HepG2 (cell line): ENCODE measurements around the gene ADI1. TPM values are rescaled to one million over a fixed set of nuclear protein-coding genes. Genes with fewer than 3 reads are reported as not detected.
A peak's percentile ranks its signal among the peaks of the same experiment; 100 is the strongest.

Source experiments
- ARNT ChIP-seq: fragments of 450-650 bp; IDR thresholded peaks from 2 replicates; pipeline ENCODE4 v1.6.1; 2017
- DNMT3B ChIP-seq: conservative IDR thresholded peaks from 2 replicates; pipeline ENCODE4 v1.6.1; 2016; ENCODE audit warnings: missing biosample characterization, control low read depth
- GABPA ChIP-seq, 2 experiments: IDR thresholded peaks; 2 replicates each; pipeline ENCODE4 v1.6.1; 2011 to 2016; ENCODE audit warnings: low read depth in 2 of 2, low read length in 1 of 2, missing biosample characterization in 1 of 2, missing genetic modification characterization in 1 of 2
- HOXA3 ChIP-seq: sonication (generic); formaldehyde crosslinking; IDR thresholded peaks from 2 replicates; pipeline ENCODE4 v1.5.0; 2020; ENCODE audit warnings: missing genetic modification reagents
- KLF11 ChIP-seq: IDR thresholded peaks from 2 replicates; pipeline ENCODE4 v1.6.1; 2016; ENCODE audit warnings: missing compliant biosample characterization
- MIER2 ChIP-seq: IDR thresholded peaks from 2 replicates; pipeline ENCODE4 v1.6.1; 2016; ENCODE audit warnings: missing biosample characterization, missing genetic modification reagents
- MYNN ChIP-seq: sonication (generic); formaldehyde crosslinking; IDR thresholded peaks from 2 replicates; pipeline ENCODE4 v1.4.0; 2020; ENCODE audit warnings: mild to moderate bottlenecking, low read depth, missing genetic modification reagents
- PHF5A ChIP-seq: IDR thresholded peaks from one replicate; pipeline ENCODE4 v1.6.1; 2018; ENCODE audit warnings: low read depth, missing genetic modification reagents; ENCODE audit not compliant: unreplicated experiment
- PRMT3 ChIP-seq: sonication (generic); formaldehyde crosslinking; IDR thresholded peaks from 2 replicates; pipeline ENCODE4 v1.8.1; 2022; ENCODE audit warnings: low read depth, mild to moderate bottlenecking, moderate library complexity, missing genetic modification reagents, borderline replicate concordance
- RFXANK ChIP-seq: IDR thresholded peaks from 2 replicates; pipeline ENCODE4 v1.6.1; 2016
- RFXAP ChIP-seq: sonication (generic); formaldehyde crosslinking; IDR thresholded peaks from 2 replicates; pipeline ENCODE4 v1.4.0; 2020; ENCODE audit warnings: missing genetic modification reagents, borderline replicate concordance
- TBP ChIP-seq: sonication (generic); formaldehyde crosslinking; IDR thresholded peaks from 2 replicates; pipeline ENCODE4 v1.5.0; 2020; ENCODE audit warnings: missing genetic modification reagents
- TBX2 ChIP-seq: sonication (generic); formaldehyde crosslinking; IDR thresholded peaks from 2 replicates; pipeline ENCODE4 v1.5.0; 2020; ENCODE audit warnings: missing genetic modification reagents, mild to moderate bottlenecking, borderline replicate concordance
- THAP8 ChIP-seq: sonication (generic); formaldehyde crosslinking; IDR thresholded peaks from 2 replicates; pipeline ENCODE4 v1.5.1; 2020; ENCODE audit warnings: missing genetic modification reagents, mild to moderate bottlenecking, borderline replicate concordance
- TIGD3 ChIP-seq: sonication (generic); formaldehyde crosslinking; IDR thresholded peaks from 2 replicates; pipeline ENCODE4 v1.5.1; 2020; ENCODE audit warnings: mild to moderate bottlenecking, missing genetic modification reagents, borderline replicate concordance
- U2AF2 ChIP-seq: fragments of 200-400 bp; formaldehyde crosslinking; IDR thresholded peaks from 2 replicates; pipeline ENCODE4 v1.6.1; 2017; ENCODE audit warnings: low read depth, mild to moderate bottlenecking, low read length
- ZC3H4 ChIP-seq: sonication (generic); formaldehyde crosslinking; IDR thresholded peaks from 2 replicates; pipeline ENCODE4 v1.4.0; 2020; ENCODE audit warnings: missing genetic modification reagents, borderline replicate concordance
- ZKSCAN1 ChIP-seq: fragments of 150-350 bp; IDR thresholded peaks from 2 replicates; pipeline ENCODE4 v1.6.1; 2014; ENCODE audit warnings: low read length
- ZMYM4 ChIP-seq: sonication (generic); formaldehyde crosslinking; IDR thresholded peaks from 2 replicates; pipeline ENCODE4 v1.8.1; 2023; ENCODE audit warnings: mild to moderate bottlenecking, missing genetic modification reagents
- ZNF138 ChIP-seq: sonication (generic); formaldehyde crosslinking; IDR thresholded peaks from 2 replicates; pipeline ENCODE4 v1.5.0; 2020; ENCODE audit warnings: mild to moderate bottlenecking, low read depth, missing genetic modification reagents
- ZNF33A ChIP-seq: sonication (generic); formaldehyde crosslinking; IDR thresholded peaks from 2 replicates; pipeline ENCODE4 v1.5.1; 2020; ENCODE audit warnings: missing genetic modification reagents, mild to moderate bottlenecking, moderate library complexity, borderline replicate concordance
- ZNF569 ChIP-seq: sonication (generic); formaldehyde crosslinking; IDR thresholded peaks from 2 replicates; pipeline ENCODE4 v1.5.0; 2020; ENCODE audit warnings: mild to moderate bottlenecking, missing genetic modification reagents, moderate library complexity, borderline replicate concordance
- ZNF710 ChIP-seq: sonication (generic); formaldehyde crosslinking; IDR thresholded peaks from 2 replicates; pipeline ENCODE4 v1.5.0; 2020; ENCODE audit warnings: mild to moderate bottlenecking, missing genetic modification reagents, borderline replicate concordance
- ZSCAN21 ChIP-seq: sonication (generic); formaldehyde crosslinking; IDR thresholded peaks from 2 replicates; pipeline ENCODE4 v1.8.0; 2022; ENCODE audit warnings: mild to moderate bottlenecking, missing genetic modification reagents, moderate library complexity, borderline replicate concordance
- polyA plus RNA-seq, 8 experiments: library from polyadenylated mRNA; depleted of rRNA in 3 of 8; stranded (reverse) in 7 of 8; unstranded in 1 of 8; fragments of >200 nt; fragmentation: Illumina TruSeq in 4 of 8; extraction: Trizol in 4 of 8; gene quantifications; 2 replicates each; pipeline versions ENCODE4 v1.2.1 to v1.2.3, GENCODE V29; 2011 to 2016; ENCODE audit warnings: low read depth in 4 of 8, missing spikeins in 1 of 8, mixed read lengths in 1 of 8; ENCODE audit not compliant: insufficient read depth in 1 of 8
- total RNA-seq, 5 experiments: library from RNA; depleted of rRNA; stranded (reverse); fragments of >200 nt; fragmentation: Illumina TruSeq; extraction: Trizol; gene quantifications; 2 replicates each; pipeline ENCODE4 v1.2.3, GENCODE V29; 2016; ENCODE audit warnings: low read depth in 1 of 5

ADI1 gene
- total and polyA plus RNA-seq, 2 of the 13 experiments (the other 11 are each of a cell fraction or from before 2014, with no cell fraction given): 28.7 to 123 TPM

- TF ChIP-seq PRMT3 (no peak), ZMYM4 (no peak), ZNF138 (CRISPR knock-in tag) (no peak), ZNF710 (CRISPR knock-in tag) (no peak), ZSCAN21 (CRISPR knock-in tag) (no peak), THAP8 (CRISPR knock-in tag) (no peak), TIGD3 (CRISPR knock-in tag) (0 out of 2 replicates have a peak, but pooled peaks have one; percentile 39), RFXANK (no peak; the same call in 1 of the 2 replicates), DNMT3B (CRISPR knock-in tag) (no peak), ZNF569 (CRISPR knock-in tag) (no peak), ZKSCAN1 (no peak), U2AF2 (no peak), GABPA (IDR thresholded peaks at IDR 0.05; ENCODE audit: low read depth, low read length) (no peak), GABPA (CRISPR knock-in tag; IDR thresholded peaks at IDR 0.05; ENCODE audit: low read depth) (0 out of 2 replicates have a peak, but pooled peaks have one; percentile 7), RFXAP (CRISPR knock-in tag) (no peak), KLF11 (0 out of 2 replicates have a peak, but pooled peaks have one; percentile 11), MYNN (no peak), ZC3H4 (CRISPR knock-in tag) (peak; percentile 75; the same call in 1 of the 2 replicates), TBP (CRISPR knock-in tag) (no peak), PHF5A (CRISPR knock-in tag) (no peak), ARNT (no peak), HOXA3 (CRISPR knock-in tag) (no peak), ZNF33A (CRISPR knock-in tag) (0 out of 2 replicates have a peak, but pooled peaks have one; percentile 61), TBX2 (CRISPR knock-in tag) (no peak), MIER2 (CRISPR knock-in tag) (peak; percentile 49; the same call in 1 of the 2 replicates)
These were observed 1.3 kb downstream of the ADI1 start (continued) for GRCh38 chr2:3517948-3518495.
